Lower leg skin (tissue), 4 donors: Measurements from ENCODE around the gene DTHD1. TPM values are rescaled to one million over a fixed set of nuclear protein-coding genes. Genes with fewer than 3 reads are reported as not detected.

Experiments
- DNase-seq, 2 donors: peaks; one replicate each; pipeline ENCODE4 v3.0.0-alpha.2; 2019; ENCODE audit warnings: low spot score in 2 of 2
- H3K4me3 ChIP-seq: fragments of 200-600 bp; sonication (generic); 2 replicates; pipeline ENCODE4 v1.5.1; 2017; ENCODE audit warnings: mild to moderate bottlenecking, low read depth; ENCODE audit not compliant: poor library complexity, severe bottlenecking
- POLR2A ChIP-seq, 2 donors: fragments of 450-650 bp; IDR thresholded peaks; one replicate each; pipeline ENCODE4 v1.6.1; 2016 to 2017; ENCODE audit warnings: antibody characterized with exemption in 2 of 2, mild to moderate bottlenecking in 1 of 2, moderate library complexity in 1 of 2
- WGBS, 2 donors: methylation state at CpG; one replicate each; pipeline ENCODE4 v1.1.5; 2018; 5-methylcytosine and 5-hydroxymethylcytosine counted together
- intact Hi-C: fragments of 100-400 bp; cut with DNase I; formaldehyde crosslinking; loops from one replicate; pipeline ENCODE4 v1.15.0; 2023; ENCODE audit warnings: low total_unique reads
- total RNA-seq, 4 donors: library from RNA; depleted of rRNA; stranded (reverse); fragments of >200 nt; gene quantifications; one replicate each; pipeline ENCODE4 v1.1.0, GENCODE V29; 2016
- TF ChIP-seq, protein P1 (sequence below), 3 donors: fragments of 450-650 bp; IDR thresholded peaks; one replicate each; pipeline ENCODE4 v1.5.1; 2016; ENCODE audit warnings: antibody characterized with exemption in 3 of 3, mild to moderate bottlenecking in 3 of 3, moderate library complexity in 2 of 3

The DTHD1 gene
- total RNA-seq = under 1 TPM in 1 of 4 donors, not detected in 3; 0.16 TPM

DNA sequence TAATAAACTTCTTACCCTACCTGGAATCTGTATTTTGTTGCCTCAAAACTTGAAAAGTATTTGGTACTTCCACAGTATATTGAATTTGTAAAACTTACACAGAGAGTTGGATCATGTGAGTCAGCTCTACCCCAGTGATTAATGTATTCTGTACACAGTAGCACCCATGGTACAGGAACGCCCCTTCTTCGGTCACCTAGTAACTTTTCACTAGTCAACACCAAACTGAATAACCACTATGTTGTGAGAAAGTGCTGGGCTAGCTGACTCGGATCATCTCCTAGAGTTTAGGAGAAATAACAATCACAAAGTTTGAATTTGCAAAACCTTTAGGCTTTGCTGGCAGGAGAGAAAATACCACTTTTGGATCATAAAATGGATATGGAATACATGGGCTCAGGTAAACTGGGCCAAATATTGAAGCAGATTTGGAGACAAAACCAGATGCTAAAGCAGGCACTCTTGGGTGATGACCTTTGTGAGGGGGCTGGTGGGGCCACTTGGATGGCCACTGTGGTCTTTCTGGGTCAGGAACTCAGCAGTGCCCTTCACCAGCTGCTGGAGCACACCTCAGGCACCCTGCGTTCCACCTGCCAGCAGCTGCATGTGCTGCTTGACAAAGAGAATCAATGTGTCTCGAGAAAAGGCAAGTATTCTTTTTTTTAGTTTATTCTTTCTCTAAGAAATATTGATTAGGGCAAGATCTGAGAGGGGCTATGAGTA is at the start of gene DTHD1:
TSS of gene DTHD1 (plus strand) at position 233 of the 723 bp plus-strand sequence. CDS start at position 376, 143 bp downstream.
- intact Hi-C loops = no loop called here
- H3K4me3 ChIP-seq = no peak within 1 kb of the TSS
- TF ChIP-seq, protein P1, sequence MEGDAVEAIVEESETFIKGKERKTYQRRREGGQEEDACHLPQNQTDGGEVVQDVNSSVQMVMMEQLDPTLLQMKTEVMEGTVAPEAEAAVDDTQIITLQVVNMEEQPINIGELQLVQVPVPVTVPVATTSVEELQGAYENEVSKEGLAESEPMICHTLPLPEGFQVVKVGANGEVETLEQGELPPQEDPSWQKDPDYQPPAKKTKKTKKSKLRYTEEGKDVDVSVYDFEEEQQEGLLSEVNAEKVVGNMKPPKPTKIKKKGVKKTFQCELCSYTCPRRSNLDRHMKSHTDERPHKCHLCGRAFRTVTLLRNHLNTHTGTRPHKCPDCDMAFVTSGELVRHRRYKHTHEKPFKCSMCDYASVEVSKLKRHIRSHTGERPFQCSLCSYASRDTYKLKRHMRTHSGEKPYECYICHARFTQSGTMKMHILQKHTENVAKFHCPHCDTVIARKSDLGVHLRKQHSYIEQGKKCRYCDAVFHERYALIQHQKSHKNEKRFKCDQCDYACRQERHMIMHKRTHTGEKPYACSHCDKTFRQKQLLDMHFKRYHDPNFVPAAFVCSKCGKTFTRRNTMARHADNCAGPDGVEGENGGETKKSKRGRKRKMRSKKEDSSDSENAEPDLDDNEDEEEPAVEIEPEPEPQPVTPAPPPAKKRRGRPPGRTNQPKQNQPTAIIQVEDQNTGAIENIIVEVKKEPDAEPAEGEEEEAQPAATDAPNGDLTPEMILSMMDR (IDR thresholded peaks at IDR 0.05) = no peak
- TF ChIP-seq POLR2A (IDR thresholded peaks at IDR 0.05) = no peak
- no peak for DNase-seq
- WGBS, 2 donors = 76 to 77% methylated on average over 5 of the region's 5 CpGs

- intact Hi-C loops = no loop called here
- no peak for DNase-seq
- TF ChIP-seq POLR2A (IDR thresholded peaks at IDR 0.05) = no peak
- TF ChIP-seq, protein P1 (IDR thresholded peaks at IDR 0.05) = no peak
- H3K4me3 ChIP-seq = no peak overlapping the region
- 92 to 93% methylated on average over 10 of the region's 10 CpGs for WGBS, 2 donors
Measured at GRCh38 chr4:36233567-36234266, 47.7 kb upstream of the DTHD1 start.

DNA sequence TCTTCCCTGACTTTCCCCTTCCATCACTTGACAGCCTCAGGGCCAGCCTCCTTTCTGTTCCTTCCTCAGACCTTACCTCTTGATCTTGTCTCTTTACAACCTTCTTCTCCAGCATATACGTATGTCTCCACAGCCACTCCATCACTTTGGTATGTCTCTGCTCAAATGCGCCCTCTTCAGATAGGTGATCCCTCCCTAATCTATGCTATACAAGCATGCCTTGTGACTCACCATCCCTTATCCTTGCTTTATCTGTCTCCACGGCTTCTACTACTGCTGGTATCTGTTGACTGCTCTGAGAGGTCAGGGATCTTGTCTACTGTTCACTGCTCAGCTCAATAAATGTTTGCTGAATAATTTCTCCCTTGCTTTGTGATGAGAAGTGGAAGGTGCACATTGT is 46.1 kb upstream of the DTHD1 start:
- no peak for TF ChIP-seq POLR2A (IDR thresholded peaks at IDR 0.05)
- TF ChIP-seq, protein P1 (IDR thresholded peaks at IDR 0.05) = no peak
- no peak for DNase-seq
- no peak overlapping the region for H3K4me3 ChIP-seq
- intact Hi-C loops = no loop called here
- 65 to 68% methylated on average over 3 of the region's 3 CpGs for WGBS, 2 donors

- H3K4me3 ChIP-seq = no peak overlapping the region
- no peak for TF ChIP-seq POLR2A (IDR thresholded peaks at IDR 0.05)
- TF ChIP-seq, protein P1 (IDR thresholded peaks at IDR 0.05) = no peak
- no peak for DNase-seq
- 91 to 92% methylated on average over 2 of the region's 2 CpGs for WGBS, 2 donors
- intact Hi-C loops = no loop called here
Measured at GRCh38 chr4:36236159-36236558, 45.3 kb upstream of the DTHD1 start.

- WGBS, 2 donors = 80 to 81% methylated on average over 4 of the region's 4 CpGs
- intact Hi-C loops = no loop called here
- H3K4me3 ChIP-seq = no peak overlapping the region
- no peak for DNase-seq
- no peak for TF ChIP-seq POLR2A (IDR thresholded peaks at IDR 0.05)
- TF ChIP-seq, protein P1 (IDR thresholded peaks at IDR 0.05) = no peak
Measured at GRCh38 chr4:36237366-36238313, 43.8 kb upstream of the DTHD1 start.
